Measurements from ENCODE around the gene MCFD2.

DNA sequence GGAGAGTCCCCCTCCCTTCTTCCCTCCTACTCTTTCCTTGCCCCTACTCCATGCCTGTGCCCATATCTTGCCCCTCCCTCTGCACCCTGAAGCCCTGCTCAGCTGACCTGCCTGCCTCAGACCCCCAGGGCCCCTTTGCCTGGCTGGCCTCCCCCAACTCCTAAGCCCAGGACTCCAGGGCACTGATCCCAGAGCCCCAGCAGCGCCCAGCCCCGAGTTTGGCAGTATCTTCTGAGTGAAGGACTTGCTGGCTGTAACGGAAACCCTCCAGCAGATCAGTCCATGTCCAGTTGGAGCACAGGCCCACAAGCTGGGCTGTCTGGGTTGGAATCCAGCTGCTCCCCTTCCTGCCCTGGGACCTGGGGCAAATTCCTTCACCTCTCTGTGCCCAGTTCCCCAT, 46.0 kb downstream of the MCFD2 start:
- TF ChIP-seq EZH2 (optimal IDR thresholded peaks at IDR 0.05; ENCODE audit: low read depth, low read length) (no peak), EZH2phosphoT487 (IDR thresholded peaks at IDR 0.05; ENCODE audit: low read length) (no peak)
- TF ChIP-seq, protein P1, sequence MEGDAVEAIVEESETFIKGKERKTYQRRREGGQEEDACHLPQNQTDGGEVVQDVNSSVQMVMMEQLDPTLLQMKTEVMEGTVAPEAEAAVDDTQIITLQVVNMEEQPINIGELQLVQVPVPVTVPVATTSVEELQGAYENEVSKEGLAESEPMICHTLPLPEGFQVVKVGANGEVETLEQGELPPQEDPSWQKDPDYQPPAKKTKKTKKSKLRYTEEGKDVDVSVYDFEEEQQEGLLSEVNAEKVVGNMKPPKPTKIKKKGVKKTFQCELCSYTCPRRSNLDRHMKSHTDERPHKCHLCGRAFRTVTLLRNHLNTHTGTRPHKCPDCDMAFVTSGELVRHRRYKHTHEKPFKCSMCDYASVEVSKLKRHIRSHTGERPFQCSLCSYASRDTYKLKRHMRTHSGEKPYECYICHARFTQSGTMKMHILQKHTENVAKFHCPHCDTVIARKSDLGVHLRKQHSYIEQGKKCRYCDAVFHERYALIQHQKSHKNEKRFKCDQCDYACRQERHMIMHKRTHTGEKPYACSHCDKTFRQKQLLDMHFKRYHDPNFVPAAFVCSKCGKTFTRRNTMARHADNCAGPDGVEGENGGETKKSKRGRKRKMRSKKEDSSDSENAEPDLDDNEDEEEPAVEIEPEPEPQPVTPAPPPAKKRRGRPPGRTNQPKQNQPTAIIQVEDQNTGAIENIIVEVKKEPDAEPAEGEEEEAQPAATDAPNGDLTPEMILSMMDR (IDR thresholded peaks at IDR 0.05; ENCODE audit: low read length) = no peak

Measured in MM.1S (cell line).